Activated B cell treated with CpG ODN at 0.5 μM for 24 hours (primary cell): ENCODE results near the gene MAF. TPM values are rescaled to one million over a fixed set of nuclear protein-coding genes. Genes with fewer than 3 reads are reported as not detected.

Source experiments
- ATAC-seq: fragments of 200-7000 bp; cut with Tn5 transposase; one replicate; pipeline ENCODE4 v1.10.0; 2021; ENCODE audit warnings: low read depth, mild to moderate bottlenecking, moderate library complexity
- CTCF ChIA-PET: fragments of 350-600 bp; sonication (Branson Sonifier 250); formaldehyde crosslinking; loops from one replicate; lab custom pipeline; 2021; ENCODE audit warnings: antibody characterized with exemption; lab: Charles Lee
- POLR2A ChIA-PET: fragments of 350-600 bp; sonication (Branson Sonifier 250); formaldehyde crosslinking; loops from one replicate; lab custom pipeline; 2021; ENCODE audit warnings: antibody characterized with exemption; lab: Charles Lee
- DNase-seq: peaks from one replicate; pipeline ENCODE4 v3.0.0; 2022
- H3K27ac Mint-ChIP-seq: one replicate; pipeline ENCODE4 v1.8.0; 2020; ENCODE audit warnings: mixed read lengths
- H3K27me3 Mint-ChIP-seq: one replicate; pipeline ENCODE4 v1.8.0; 2021; ENCODE audit warnings: mixed read lengths
- H3K36me3 Mint-ChIP-seq: one replicate; pipeline ENCODE4 v1.8.0; 2021; ENCODE audit warnings: low read depth, mixed read lengths
- H3K4me1 Mint-ChIP-seq: one replicate; pipeline ENCODE4 v1.8.0; 2021; ENCODE audit warnings: mixed read lengths
- H3K4me3 Mint-ChIP-seq: one replicate; pipeline ENCODE4 v1.8.0; 2020; ENCODE audit warnings: mild to moderate bottlenecking, mixed read lengths
- H3K9me3 Mint-ChIP-seq: one replicate; pipeline ENCODE4 v1.8.0; 2020; ENCODE audit warnings: mixed read lengths
- intact Hi-C: fragments of 100-400 bp; cut with micrococcal nuclease; formaldehyde crosslinking; loops from one replicate; pipeline ENCODE4 v1.15.1; 2024
- total RNA-seq: library from RNA; stranded (reverse); gene quantifications from 2 replicates; pipeline ENCODE4 v1.2.3, GENCODE V29; 2022
- TF ChIP-seq, protein P1 (sequence below): fragments of 200-600 bp; IDR thresholded peaks from one replicate; pipeline ENCODE4 v1.8.0; 2022; ENCODE audit warnings: antibody characterized with exemption, mild to moderate bottlenecking

The MAF gene
- total RNA-seq, 1 donor from 2014 or later = 0.18 TPM

- POLR2A ChIA-PET = no interaction called here
- TF ChIP-seq, protein P1, sequence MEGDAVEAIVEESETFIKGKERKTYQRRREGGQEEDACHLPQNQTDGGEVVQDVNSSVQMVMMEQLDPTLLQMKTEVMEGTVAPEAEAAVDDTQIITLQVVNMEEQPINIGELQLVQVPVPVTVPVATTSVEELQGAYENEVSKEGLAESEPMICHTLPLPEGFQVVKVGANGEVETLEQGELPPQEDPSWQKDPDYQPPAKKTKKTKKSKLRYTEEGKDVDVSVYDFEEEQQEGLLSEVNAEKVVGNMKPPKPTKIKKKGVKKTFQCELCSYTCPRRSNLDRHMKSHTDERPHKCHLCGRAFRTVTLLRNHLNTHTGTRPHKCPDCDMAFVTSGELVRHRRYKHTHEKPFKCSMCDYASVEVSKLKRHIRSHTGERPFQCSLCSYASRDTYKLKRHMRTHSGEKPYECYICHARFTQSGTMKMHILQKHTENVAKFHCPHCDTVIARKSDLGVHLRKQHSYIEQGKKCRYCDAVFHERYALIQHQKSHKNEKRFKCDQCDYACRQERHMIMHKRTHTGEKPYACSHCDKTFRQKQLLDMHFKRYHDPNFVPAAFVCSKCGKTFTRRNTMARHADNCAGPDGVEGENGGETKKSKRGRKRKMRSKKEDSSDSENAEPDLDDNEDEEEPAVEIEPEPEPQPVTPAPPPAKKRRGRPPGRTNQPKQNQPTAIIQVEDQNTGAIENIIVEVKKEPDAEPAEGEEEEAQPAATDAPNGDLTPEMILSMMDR = no peak
- no peak for ATAC-seq
- Mint-ChIP-seq H3K4me3 (no peak overlapping the region), H3K9me3 (no peaks in the 10 kb centered on the region), H3K36me3 (no peaks in the 10 kb centered on the region), H3K27me3 (peaks cover 45% of the 10 kb centered on the region), H3K4me1 (no peaks in the 10 kb centered on the region), H3K27ac (no peak overlapping the region)
- DNase-seq = no peak
- CTCF ChIA-PET = interaction anchor here (1.0 kb wide), 1 partner anchor 15 kb away, joined by 5 read pairs; no protein-coding TSS in a partner anchor
- intact Hi-C loops = no loop called here
These were observed 13.2 kb downstream of the MAF start for GRCh38 chr16:79587296-79587695.

- Mint-ChIP-seq H3K9me3 (no peaks in the 10 kb centered on the region), H3K27ac (no peak overlapping the region), H3K36me3 (no peaks in the 10 kb centered on the region), H3K27me3 (peaks cover 38% of the 10 kb centered on the region), H3K4me1 (no peaks in the 10 kb centered on the region), H3K4me3 (no peak overlapping the region)
- POLR2A ChIA-PET = no interaction called here
- intact Hi-C loops = no loop called here
- ATAC-seq (no peak), DNase-seq (no peak)
- CTCF ChIA-PET = no interaction called here
- TF ChIP-seq, protein P1 = no peak
These were observed 17.7 kb downstream of the MAF start for GRCh38 chr16:79582789-79583188.

DNA sequence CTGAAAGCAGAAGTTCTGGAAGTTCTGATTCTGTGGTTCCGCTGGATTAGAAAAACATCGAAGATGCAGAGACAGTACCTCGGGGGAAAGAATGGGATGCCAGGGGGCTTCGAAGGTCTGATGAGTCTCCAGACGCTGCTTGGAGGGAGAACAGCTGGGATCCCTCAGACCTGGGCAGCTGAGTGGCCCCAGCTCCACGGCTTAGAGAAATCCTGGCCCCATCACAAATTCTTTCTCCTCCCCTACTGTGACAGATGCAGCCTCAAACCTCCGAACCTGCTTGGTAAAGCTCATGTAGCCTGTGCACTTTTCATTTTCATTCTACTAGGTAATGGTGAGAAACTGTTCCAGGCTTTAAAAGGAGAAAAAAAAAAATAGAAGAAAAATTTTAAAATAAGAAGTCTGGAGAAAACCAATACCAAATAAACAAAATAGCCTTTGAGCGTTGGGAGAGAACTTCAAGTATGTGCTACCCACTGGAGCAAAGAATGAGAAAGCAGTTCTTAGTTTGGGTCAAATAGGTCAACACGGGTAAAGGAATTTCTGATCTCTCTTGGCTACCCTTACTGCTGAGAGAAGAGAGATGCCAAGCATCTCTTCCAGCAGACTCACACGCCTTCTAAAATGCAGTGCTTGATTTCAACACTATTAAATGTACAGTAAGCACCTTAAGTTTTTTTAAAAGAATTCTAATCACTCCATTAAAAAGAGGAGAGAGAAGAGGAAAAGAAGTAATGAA, 19.9 kb downstream of the MAF start:
- no peaks in the 10 kb centered on the region for H3K4me1 Mint-ChIP-seq
- TF ChIP-seq, protein P1 = no peak
- intact Hi-C loops = no loop called here
- H3K36me3 Mint-ChIP-seq = no peaks in the 10 kb centered on the region
- POLR2A ChIA-PET = no interaction called here
- peaks cover 39% of the 10 kb centered on the region for H3K27me3 Mint-ChIP-seq
- H3K4me3 Mint-ChIP-seq = no peak overlapping the region
- ATAC-seq (no peak), DNase-seq (no peak)
- no peak overlapping the region for H3K27ac Mint-ChIP-seq
- no peaks in the 10 kb centered on the region for H3K9me3 Mint-ChIP-seq
- CTCF ChIA-PET = no interaction called here

- peaks cover 33% of the 10 kb centered on the region for H3K27me3 Mint-ChIP-seq
These were observed 23.9 kb downstream of the MAF start for GRCh38 chr16:79576602-79577001.

GRCh38 chr16:79573884-79574283, 26.7 kb downstream of the MAF start:
- Mint-ChIP-seq H3K27me3 (peaks cover 25% of the 10 kb centered on the region), H3K4me3 (no peak overlapping the region), H3K27ac (no peak overlapping the region), H3K36me3 (no peaks in the 10 kb centered on the region), H3K9me3 (no peaks in the 10 kb centered on the region), H3K4me1 (no peaks in the 10 kb centered on the region)
- ATAC-seq (no peak), DNase-seq (no peak)
- intact Hi-C loops = no loop called here
- POLR2A ChIA-PET = no interaction called here
- TF ChIP-seq, protein P1 = no peak
- CTCF ChIA-PET = no interaction called here

More at GRCh38 chr16:79576602-79577001, 23.9 kb downstream of the MAF start:
- H3K4me3 Mint-ChIP-seq = no peak overlapping the region
- H3K9me3 Mint-ChIP-seq = no peaks in the 10 kb centered on the region
- TF ChIP-seq, protein P1 = no peak
- H3K4me1 Mint-ChIP-seq = no peaks in the 10 kb centered on the region
- POLR2A ChIA-PET = no interaction called here
- H3K27ac Mint-ChIP-seq = no peak overlapping the region
- ATAC-seq (no peak), DNase-seq (no peak)
- intact Hi-C loops = no loop called here
- CTCF ChIA-PET = no interaction called here
- H3K36me3 Mint-ChIP-seq = no peaks in the 10 kb centered on the region
